CD4-positive, alpha-beta T cell treated with Interleukin-17A for 4 hours (primary cell): ENCODE results near the gene GXYLT2.
A peak's percentile ranks its signal among the peaks of the same experiment; 100 is the strongest.

Experiments
- DNase-seq: peaks from one replicate; pipeline ENCODE4 v3.0.0-alpha.2; 2020; ENCODE audit warnings: mixed read lengths

GXYLT2 gene, protein sequence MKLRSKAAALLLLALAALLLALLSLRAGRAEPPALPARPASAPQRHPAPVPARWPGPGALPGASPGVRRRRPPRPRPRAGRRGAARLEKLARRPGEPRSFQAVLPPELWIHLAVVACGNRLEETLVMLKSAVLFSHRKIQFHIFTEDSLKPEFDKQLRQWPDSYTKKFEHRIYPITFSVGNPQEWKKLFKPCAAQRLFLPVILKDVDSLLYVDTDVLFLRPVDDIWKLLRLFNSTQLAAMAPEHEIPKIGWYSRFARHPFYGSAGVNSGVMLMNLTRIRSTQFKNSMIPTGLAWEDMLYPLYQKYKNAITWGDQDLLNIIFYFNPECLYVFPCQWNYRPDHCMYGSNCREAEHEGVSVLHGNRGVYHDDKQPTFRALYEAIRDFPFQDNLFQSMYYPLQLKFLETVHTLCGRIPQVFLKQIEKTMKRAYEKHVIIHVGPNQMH

DNA sequence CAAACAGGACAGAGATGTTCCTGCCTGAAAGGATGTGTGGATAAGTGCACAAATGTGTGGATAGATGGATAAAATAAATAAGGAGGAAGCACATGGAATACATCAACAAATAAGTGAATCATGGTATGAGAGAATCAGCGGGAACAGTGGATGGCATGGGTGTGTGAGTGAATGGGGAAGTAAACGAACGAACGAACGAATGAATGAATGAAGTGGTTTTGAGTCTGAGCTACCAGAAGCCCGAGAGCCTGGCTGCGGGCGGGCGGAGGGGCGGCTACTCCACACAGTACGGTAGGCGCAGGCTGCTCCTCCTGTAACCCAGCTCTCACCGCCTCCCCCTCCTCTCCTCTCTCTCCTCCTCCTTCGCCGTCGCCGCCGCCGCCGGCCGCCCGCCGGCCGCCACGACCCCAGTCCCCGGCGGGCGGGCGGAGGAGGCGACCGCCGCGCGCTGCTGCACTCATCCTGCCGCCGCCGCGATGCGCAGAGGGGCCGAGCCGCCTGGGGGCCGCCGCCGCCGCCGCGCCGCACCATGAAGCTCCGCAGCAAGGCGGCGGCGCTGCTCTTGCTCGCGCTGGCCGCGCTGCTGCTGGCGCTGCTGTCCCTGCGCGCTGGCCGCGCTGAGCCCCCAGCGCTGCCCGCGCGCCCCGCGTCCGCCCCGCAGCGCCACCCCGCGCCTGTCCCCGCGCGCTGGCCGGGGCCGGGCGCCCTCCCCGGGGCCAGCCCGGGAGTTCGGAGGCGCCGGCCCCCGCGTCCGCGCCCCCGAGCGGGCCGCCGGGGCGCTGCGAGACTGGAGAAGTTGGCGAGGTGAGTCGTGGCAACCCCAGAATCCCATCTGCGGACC, at the start of gene GXYLT2:
Gene GXYLT2, plus strand, starts transcription at position 342 of the 841 bp plus-strand sequence. Its CDS starts 188 bp downstream, at position 530.
- DNase-seq = peak; percentile 29

DNA sequence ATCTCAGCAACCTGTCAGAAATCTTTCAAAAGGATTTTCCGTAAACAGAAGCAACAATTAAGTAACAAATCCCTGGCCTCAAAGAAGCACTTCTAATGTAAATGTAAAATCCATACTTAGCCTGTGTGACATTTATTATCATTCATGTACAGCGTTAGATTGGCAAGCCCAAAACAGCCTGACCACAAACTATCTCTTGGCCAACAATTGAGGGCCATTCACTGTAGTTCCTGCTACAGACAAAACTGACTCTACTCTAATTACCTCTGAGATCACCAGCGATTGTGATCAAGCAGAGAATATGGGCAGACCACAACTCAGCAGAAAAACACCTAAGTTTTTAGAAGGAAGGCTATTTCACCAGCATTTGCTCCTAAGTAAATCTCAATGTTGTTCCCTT, 48.8 kb upstream of the GXYLT2 start:
- DNase-seq = no peak

DNA sequence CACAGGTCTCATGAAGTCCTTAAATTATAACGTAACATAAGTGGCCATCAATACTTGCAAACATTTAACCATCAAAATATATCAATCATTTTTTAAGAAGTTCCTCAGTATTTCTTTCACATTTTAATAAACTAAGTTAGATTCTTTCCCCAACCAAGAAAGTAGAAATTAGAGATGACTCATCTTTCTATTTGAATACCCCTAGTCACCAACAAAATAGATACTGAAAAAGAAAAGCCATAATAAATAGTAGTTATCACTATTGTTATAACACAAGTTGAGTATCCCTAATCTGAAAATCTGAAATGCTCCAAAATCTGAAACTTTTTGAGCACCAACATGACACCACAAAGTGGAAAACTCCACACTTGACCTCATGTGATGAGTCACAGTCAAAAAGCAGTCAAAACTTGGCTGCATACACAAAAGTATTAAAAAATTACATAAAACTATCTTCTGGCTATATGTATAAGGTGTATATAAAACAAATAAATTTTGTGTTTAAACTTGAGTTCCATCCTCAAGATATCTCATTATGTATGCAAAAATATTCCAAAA, 43.3 kb upstream of the GXYLT2 start:
- no peak for DNase-seq

DNA sequence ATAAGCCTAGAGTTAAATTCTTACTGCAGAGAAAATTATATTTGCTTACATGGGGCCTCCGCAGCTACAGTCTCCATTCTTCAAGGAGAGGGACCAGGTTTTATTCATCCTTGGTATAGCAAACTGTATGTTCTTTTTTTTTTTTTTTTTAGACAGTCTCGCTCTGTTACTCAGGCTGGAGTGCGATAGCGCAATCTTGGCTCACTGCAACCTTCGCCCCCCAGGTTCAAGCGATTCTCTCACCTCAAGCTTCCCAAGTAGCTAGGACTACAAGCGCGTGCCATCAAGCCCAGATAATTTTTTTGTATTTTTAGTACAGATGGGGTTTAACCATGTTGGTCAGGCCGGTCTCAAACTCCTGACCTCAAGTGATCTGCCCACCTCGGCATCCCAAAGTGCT, 41.7 kb upstream of the GXYLT2 start:
- DNase-seq = no peak

DNA sequence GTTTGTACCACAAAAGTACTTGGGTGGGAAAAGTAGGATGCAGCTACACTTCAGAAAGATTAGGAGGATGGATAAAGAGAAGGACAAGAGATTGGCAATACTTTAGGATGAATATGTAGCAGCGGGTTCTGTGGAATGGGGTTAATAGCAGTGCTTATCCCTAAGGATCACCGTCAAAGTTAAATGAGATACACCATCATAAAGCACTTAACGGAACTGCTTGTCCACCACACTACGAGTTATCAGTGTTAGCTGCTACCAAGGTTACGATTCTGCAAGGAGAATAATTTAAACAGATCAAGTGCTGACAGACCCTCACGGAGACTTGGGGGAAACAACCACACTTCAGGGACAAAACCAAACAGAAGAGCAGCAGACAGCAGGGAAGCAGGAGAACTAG, 40.6 kb upstream of the GXYLT2 start:
- DNase-seq = no peak

DNA sequence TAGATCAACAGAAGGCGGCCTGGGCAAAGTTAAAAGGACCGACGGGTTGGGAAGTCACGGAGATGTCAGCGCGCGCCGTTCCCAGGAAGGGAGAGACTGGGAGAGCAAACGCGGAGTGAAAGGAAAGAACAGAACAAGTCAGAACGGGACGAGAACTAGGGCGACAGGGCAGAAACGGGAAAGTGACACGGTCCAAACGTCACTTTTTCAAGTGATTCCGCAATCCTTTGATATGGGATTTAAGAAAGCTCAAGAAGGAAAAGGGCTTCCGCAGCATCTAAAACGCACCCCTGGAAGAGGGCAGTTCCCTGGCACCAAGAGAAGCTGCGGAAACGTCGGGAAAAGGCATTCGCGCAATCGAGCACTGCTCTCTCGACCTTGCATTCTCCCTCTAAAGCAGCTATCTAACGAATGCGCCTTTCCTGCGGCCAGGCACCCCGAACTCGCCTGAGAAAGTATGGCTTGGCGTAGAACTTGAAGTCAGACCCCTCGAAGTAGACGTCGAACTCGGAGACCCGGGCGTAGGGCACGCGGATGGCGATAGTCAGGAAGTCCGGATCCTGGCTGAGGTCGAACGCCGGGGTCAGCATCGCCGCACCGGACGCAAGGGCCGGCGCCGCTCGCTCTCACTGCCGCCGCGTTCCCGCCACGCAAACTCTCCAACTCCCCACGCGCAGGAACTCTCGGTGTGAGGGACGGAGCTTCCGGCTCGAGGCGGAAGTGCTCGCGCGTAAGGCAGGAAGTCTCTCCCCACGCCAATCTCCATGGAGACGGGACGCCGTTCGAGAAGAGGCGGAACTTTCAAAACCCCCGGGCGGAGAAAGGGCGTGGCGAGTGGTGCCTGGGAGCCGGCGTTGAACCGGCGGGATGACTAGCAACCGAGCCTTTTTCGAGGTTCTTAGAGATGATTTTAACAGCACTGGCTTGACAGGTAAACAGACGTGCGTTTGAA, 39.8 kb upstream of the GXYLT2 start, which contains the start of gene SHQ1:
Gene SHQ1, minus strand, starts transcription at position 695 of the 952 bp plus-strand sequence. Its CDS starts 105 bp downstream, at position 590.
- DNase-seq = peak; percentile 97

DNA sequence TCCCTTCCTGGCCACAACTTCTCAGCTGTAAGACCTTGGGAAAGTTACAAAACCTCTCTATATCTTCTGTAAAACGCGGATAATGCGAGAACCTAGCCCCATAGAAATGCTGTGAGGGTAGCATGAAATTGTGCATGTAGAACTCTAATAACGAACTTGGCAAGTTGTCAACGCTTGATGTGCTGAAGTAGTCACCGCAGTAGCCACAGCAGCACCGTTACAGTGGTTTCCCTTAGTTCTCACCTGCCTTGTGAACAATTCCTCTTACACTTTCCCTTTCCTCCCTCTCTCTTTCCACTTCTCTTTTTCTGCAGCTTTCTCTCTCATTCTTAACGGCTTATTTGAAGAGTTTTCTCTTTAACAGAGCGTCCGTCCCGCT, 39.2 kb upstream of the GXYLT2 start:
- peak; percentile 48 for DNase-seq

DNA sequence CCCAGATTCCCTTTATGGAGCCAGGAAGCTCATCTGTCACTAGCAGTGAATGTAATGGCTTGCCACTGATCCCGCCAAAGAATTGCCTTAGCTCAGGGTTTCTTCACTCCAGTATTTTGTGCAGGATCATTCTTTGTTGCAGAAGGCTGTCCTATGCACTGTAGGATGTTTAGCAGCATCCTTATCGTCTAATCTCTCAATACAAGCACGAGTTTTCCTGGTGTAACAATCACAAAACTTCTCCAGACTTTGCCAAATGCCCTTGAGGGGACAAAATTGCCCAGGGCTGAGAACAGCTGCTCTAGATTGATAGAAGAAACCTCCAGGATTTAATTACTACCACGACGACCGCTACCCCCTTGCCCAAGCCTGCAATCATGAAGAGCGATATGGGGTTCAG, 32.8 kb upstream of the GXYLT2 start:
- DNase-seq = no peak

DNA sequence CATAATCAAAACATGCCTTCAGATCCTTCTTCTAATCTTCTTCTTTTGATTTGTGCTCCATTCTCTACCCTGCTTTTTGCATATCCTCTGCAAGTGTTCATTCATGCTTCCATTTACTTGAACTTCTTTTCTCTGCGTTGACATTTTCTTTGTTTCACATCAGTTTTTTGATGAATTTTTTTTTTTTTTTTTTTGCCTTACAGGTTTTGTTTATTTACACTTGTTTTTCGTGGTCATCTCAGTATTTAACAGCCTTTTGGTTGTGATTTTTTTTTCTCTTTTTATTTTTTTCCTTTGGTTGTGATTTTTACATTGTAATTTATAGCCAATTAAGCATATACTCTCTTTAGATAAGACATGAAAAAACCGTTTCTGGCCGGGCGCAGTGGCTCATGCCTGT, 27.8 kb upstream of the GXYLT2 start:
- DNase-seq = no peak

DNA sequence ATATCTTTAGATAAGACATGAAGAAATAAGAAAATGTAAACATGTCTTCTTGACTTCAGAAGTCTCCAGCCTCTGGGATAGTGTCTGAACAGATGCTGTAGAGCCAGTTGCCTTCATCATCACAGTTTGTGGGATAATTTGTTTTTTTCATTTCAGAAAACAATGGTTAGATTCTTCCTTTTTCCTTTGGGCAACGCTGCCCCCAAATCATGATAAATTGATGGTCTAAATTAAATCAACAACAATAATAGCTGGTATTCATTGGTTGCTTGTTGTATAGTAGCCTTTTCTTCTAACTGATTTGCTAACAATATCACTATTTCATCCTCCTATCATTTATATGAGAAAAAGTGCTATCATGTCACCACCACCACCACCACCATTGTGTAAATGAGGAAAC, 27.0 kb upstream of the GXYLT2 start:
- no peak for DNase-seq

DNA sequence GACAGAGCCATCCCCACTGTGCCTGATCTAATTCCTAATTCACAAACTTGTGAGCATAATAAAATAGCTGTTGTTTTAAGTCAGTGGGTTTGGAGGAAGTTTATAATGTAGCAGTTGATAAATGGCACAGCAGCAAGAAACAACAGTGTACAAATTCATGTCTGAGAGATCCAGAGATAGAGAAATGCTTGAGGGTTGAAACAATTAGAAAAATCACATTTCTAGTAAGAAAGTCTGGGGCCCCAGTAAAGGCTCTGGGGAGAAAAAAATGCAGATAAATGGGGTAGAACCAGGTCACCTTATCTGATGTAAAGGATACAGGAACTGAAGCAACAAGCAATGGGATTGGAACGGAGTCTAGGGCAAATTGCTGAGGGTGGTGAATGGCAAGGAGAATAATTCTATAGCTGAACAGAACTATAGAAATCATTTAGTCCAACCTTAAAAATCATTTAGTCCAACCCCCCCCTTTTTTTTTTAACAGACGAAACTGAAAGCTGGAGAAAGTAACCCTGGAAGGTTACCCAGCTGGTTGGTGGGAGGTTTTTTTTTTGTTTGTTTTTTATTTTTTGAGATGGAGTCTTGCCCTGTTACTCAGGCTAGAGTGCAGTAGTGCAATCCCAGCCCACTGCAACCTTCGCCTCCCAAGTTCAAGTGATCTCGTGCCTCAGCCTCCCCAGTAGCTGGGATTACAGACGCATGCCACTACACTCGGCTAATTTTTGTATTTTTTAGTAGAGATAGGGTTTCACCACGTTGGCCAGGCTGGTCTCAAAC, 25.3 kb upstream of the GXYLT2 start:
- no peak for DNase-seq

DNA sequence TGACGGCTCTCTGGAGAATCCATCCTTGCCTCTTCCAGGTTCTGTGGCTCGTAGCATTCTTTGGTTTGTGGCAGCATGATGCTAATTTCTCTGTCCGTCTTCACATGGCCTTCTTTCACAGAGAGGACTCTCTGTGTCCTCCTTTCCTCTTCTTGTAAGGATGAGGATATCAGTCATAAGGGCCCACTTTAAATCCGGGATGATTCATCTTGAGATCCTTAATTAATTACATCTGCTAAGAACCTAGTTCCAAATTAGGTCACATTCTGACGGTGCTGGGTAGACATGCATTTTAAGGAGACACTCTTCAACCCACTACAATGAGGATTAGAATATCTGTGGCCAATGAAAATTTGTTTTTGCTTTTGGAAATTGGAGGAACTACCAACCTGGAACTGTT, 15.7 kb upstream of the GXYLT2 start:
- no peak for DNase-seq

DNA sequence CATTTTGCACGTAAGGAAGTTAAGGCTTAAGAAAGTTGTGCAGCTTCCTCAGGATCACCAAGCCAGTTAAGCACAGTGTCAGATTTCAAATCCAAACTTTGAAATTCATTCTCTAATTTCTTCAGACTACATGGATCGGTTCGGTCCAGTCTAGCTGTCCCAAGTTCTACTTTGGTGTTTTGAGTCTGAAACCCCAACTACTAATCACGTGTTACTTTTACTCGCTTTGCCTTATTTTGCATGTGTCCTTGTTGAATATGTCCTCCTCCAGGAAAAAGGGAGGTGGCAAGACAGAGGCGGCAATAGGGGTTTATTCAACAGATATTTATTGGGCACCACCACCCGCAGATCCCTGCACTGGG, 522 bp upstream of the GXYLT2 start:
- DNase-seq = no peak

DNA sequence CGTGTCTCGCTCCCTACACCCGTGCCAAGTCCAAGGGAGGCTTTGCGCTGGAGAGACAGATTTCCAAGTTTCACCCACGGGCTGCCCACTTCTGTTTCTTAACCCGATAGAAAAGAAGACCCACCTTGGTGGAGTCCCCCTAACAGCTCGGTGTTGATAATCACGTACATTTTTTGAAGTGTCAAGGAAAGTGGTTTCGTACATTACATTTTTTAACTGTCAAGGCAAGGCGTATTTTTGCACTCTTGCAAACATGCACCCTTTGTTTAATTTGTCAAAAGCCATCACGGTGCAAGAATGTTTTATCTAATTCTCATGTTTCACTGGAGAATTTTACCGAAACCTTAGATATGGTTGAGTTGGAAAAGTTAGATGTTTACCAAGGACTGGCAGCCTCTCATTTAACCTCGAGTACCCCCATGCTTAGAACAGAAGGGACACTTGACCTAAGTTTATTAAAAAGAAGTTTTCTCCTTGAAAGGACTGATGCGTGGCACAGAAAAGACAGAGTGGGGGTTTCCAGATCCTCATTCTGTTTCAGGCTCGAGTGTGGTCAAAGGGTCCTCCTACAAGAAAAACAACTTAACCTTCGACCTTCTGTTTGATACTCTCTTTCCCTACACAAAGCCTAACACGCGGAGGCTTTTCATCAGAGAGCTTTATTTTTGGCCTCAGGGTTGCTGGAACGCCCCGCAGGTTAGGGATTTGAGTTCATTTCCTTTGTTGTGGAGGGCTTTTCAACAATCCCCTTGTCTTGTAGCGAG, 882 bp downstream of the GXYLT2 start:
- no peak for DNase-seq

DNA sequence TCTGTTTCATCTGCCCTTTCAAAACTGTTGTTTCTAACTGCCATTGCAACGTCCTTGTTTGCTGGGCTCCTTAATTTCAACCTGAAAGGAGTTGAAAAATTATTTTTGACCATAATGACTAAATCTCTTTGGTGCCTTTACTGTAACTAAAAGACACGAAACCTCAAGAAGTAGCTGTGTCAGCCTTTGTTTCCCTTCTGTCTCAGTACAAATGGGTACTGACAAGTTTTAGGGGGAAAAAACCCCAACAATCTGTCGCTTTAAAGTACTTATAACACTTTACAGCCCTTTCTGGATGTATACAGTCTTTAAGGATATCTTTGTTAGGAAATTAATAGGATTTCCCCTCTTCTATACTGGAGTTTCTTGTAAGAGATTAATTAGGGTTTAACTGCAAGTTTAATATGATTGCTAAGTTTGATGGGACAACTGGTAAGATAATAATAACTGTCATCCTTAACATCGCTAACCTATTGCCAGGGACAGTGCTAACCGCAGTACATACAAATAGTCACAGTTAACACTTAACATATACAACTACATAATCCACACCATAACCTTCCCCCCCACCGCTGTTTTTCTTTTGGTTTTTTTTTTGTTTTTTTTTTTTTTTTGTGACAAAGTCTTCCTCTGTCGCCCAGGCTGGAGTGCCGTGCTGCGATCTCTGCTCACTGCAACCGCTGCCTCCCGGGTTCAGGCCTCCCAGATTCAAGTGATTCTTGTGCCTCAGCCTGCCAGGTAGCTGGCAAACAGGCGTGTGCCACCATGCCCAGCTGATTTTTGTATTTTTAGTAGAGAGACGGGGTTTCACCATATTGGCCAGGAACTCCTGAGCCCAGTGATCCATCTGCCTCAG, 1.7 kb downstream of the GXYLT2 start:
- DNase-seq = no peak

DNA sequence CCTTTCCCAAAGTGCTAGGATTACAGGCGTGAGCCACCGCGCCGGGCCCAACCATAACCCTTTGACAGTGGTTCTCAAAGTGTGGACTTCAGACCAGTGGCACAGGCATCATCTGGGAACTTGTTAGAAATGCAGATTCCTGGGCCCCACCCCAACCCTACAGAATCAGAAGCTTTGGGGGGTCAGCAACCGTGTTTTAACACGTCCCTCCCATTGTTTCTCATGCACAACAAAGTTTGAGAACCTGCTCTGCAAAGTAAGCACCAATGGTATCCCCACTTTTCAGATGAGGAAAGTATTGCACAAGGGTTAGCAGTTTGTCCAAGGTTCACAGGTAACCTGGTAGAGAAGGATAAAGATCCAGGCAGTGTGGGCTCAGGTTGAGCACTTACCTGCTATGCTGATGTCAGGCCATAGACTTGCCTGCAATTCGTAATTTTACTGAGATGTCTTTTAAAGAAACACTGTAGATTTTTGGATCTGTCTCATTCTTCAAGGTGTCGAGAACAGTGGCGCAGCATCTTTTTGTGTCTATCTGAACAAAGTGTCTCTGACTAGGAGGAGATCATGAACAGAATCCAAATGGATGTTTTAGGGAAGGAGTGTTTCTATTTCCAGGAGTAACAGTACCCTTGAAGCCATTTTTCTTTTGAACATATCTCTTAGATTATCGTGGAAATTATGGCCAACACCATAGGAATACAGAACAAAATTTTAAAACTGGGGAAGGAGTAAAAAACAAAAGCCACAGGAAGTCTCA, 2.5 kb downstream of the GXYLT2 start:
- no peak for DNase-seq

DNA sequence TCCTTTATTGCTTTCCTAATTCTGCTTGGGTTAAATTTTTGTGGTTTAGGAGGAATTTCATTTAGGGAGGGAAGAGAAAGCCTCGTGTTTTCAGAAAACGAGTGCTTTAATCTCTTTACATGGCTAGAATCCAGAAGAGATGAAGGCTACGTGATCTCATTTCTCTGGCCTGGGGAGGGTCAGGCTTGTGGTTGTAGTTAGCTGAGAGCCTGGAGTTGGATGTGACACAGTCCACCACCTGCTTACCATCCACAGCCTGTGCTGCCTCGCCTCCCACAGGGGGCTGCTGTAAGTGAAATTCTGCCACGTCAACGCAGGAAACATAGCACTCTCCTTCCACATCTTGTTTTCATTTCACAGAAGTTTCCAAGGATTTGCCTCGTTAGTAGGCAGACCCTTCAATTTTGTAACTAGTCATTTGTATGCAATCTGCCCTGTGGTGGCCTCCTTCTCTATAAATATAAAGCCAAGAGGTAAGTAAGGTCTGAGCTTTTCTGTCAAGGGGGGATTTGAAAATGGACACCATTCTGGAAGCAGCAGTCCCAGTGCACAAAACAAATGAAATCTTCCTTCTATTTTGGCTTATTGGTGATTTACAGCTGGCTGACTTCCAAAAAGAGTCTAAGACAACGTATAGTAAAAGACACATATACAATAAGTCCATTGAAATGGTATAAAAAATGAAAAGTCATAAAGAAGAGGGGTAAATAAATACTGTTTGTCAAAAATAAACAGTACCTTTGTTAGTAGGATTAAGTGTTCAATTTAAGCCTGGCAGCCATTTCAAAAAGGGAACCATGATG, 3.4 kb downstream of the GXYLT2 start:
- no peak for DNase-seq

DNA sequence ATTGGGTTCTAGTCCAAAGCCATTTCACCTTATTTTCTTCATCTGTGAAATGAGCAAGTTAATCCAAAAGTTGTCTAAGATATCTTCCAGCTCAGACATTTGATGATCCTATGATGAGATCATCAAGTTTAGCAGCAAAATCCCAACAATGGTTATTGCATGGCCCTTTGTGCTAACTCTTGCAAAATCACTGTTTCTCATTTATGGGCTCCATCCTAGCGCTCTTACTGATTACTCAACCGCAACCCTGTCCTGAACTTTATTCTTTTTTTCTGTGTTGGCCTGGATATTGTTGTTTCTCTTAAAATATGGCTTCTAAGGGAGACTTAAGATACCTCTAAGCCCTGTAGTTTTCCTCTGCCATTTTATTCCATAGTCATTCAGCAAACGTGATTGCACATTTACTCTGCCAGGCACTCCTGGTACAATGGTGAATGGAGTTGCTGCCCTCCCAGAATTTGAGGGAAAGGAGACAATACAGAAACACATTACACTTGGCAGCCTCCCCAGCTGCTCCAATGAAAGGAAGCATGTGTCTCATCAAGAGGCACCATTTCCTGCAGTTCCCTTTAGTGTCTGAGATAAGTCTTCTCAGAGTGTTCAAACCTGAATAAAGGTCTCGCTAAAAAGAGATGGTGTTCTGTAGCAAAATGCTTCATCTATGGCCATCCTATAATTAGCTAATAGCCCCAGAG, 4.4 kb downstream of the GXYLT2 start:
- no peak for DNase-seq
